HAP-1 (cell line): ENCODE data around the gene RNF6.

Source experiments
- DNase-seq, 2 experiments: peaks; one replicate each; pipeline ENCODE4 v3.0.0-alpha.2; 2016 to 2020; ENCODE audit warnings: low spot score in 2 of 2
- H3K27me3 ChIP-seq: fragments of 250-450 bp; sonication (Bioruptor Pico); 2 replicates; pipeline ENCODE4 v1.5.1; 2020; ENCODE audit warnings: low read depth, mild to moderate bottlenecking, moderate library complexity
- H3K36me3 ChIP-seq: fragments of 250-450 bp; sonication (Bioruptor Pico); replicated peaks from 2 replicates; pipeline ENCODE4 v1.5.1; 2020; ENCODE audit warnings: mild to moderate bottlenecking
- H3K4me1 ChIP-seq: fragments of 250-450 bp; sonication (Bioruptor Pico); 2 replicates; pipeline ENCODE4 v1.5.1; 2020; ENCODE audit warnings: mild to moderate bottlenecking
- H3K4me3 ChIP-seq: fragments of 250-450 bp; sonication (Bioruptor Pico); 2 replicates; pipeline ENCODE4 v1.5.1; 2020; ENCODE audit warnings: mild to moderate bottlenecking, moderate library complexity
- H3K9me3 ChIP-seq: fragments of 250-450 bp; sonication (Bioruptor Pico); 2 replicates; pipeline ENCODE4 v1.5.1; 2020; ENCODE audit warnings: mild to moderate bottlenecking, moderate library complexity
- in situ Hi-C: fragments of 300-500 bp; cut with MboI; formaldehyde crosslinking; loops from 3 replicates; pipeline ENCODE4 v1.14.3; 2020; ENCODE audit warnings: low sequenced_read_pairs, inconsistent platforms, mixed read lengths

Gene RNF6

GRCh38 chr13:26168237-26168814 lies 53.8 kb downstream of the RNF6 start:
- Histone ChIP-seq H3K9me3 (no peaks in the 10 kb centered on the region), H3K4me3 (no peak overlapping the region), H3K27me3 (no peaks in the 10 kb centered on the region), H3K36me3 (no peaks in the 10 kb centered on the region), H3K4me1 (no peaks in the 10 kb centered on the region; the same call in 1 of the 2 replicates)
- no peak for DNase-seq
- in situ Hi-C loops: no loop called here

GRCh38 chr13:26163812-26164211 lies 58.3 kb downstream of the RNF6 start:
- Histone ChIP-seq H3K4me1 (no peaks in the 10 kb centered on the region), H3K4me3 (no peak overlapping the region), H3K9me3 (no peaks in the 10 kb centered on the region), H3K27me3 (no peaks in the 10 kb centered on the region), H3K36me3 (no peaks in the 10 kb centered on the region)
- in situ Hi-C loops: no loop called here
- DNase-seq: no peak
